Effector CD8-positive, alpha-beta T cell (primary cell): ENCODE measurements around the gene SAXO1.
"Not testable (repeated sequence)": the region's sequence is repeated elsewhere in the genome, so short reads cannot be mapped to it uniquely, and the experiment has no call there.

ENCODE experiments used
- DNase-seq: peaks from one replicate; lab custom pipeline; 2025; lab: John Stamatoyannopoulos, UW

The SAXO1 gene

GRCh38 chr9:18999173-18999785 lies 33.7 kb downstream of the SAXO1 start:
- no peak for DNase-seq

GRCh38 chr9:18997151-18997550 lies 35.9 kb downstream of the SAXO1 start:
- DNase-seq, result no peak

- no peak for DNase-seq
Observed at GRCh38 chr9:18996211-18996610, 36.8 kb downstream of the SAXO1 start.

GRCh38 chr9:18994263-18994916 lies 38.6 kb downstream of the SAXO1 start:
- DNase-seq, result no peak

GRCh38 chr9:18991197-18991596 lies 41.8 kb downstream of the SAXO1 start:
- DNase-seq, result not testable (repeated sequence)

- no peak for DNase-seq
Observed at GRCh38 chr9:18990494-18990893, 42.5 kb downstream of the SAXO1 start.

GRCh38 chr9:18989865-18990264 lies 43.1 kb downstream of the SAXO1 start:
- DNase-seq, result no peak

GRCh38 chr9:18989097-18989496 lies 43.9 kb downstream of the SAXO1 start:
- no peak for DNase-seq

GRCh38 chr9:18988003-18988402 lies 45.0 kb downstream of the SAXO1 start:
- DNase-seq, result no peak

- DNase-seq, result no peak
Observed at GRCh38 chr9:18985996-18986395, 47.0 kb downstream of the SAXO1 start.

- no peak for DNase-seq
Observed at GRCh38 chr9:18985464-18985951, 47.5 kb downstream of the SAXO1 start.

GRCh38 chr9:18982262-18982620 lies 50.8 kb downstream of the SAXO1 start:
- DNase-seq, result no peak

- DNase-seq, result no peak
Observed at GRCh38 chr9:18981476-18982261, 51.3 kb downstream of the SAXO1 start.

GRCh38 chr9:18980189-18980588 lies 52.8 kb downstream of the SAXO1 start:
- DNase-seq, result no peak

- no peak for DNase-seq
Observed at GRCh38 chr9:18979367-18979766, 53.6 kb downstream of the SAXO1 start.

- DNase-seq, result no peak
Observed at GRCh38 chr9:18978188-18978587, 54.8 kb downstream of the SAXO1 start.

- DNase-seq, result no peak
Observed at GRCh38 chr9:18976709-18977531, 56.1 kb downstream of the SAXO1 start.

- no peak for DNase-seq
Observed at GRCh38 chr9:18976221-18976708, 56.7 kb downstream of the SAXO1 start.

- no peak for DNase-seq
Observed at GRCh38 chr9:18973348-18973747, 59.7 kb downstream of the SAXO1 start.

GRCh38 chr9:18972675-18973074 lies 60.3 kb downstream of the SAXO1 start:
- no peak for DNase-seq

- no peak for DNase-seq
Observed at GRCh38 chr9:18971909-18972308, 61.1 kb downstream of the SAXO1 start.

- DNase-seq, result no peak
Observed at GRCh38 chr9:18971404-18971803, 61.6 kb downstream of the SAXO1 start.
